AG20443 (cell line): ENCODE data around the gene ZSCAN21.

ENCODE experiments used
- DNase-seq: peaks from one replicate; pipeline ENCODE4 v3.0.0; 2012; ENCODE audit warnings: low spot score, mixed read lengths

Gene ZSCAN21

GRCh38 chr7:100099452-100099851, 49.9 kb downstream of the ZSCAN21 start:
- no peak for DNase-seq

GRCh38 chr7:100100420-100101015, 50.9 kb downstream of the ZSCAN21 start:
- DNase-seq = peak; percentile 95

- DNase-seq = peak; percentile 97
These were observed 51.7 kb downstream of the ZSCAN21 start, which contains the start of the genes AP4M1 and MCM7 for GRCh38 chr7:100101016-100101862. Gene AP4M1 (plus strand): TSS chr7:100101643. CDS start chr7:100101715, 72 bp downstream. Gene MCM7 (minus strand): TSS chr7:100101397. CDS start chr7:100101294, 103 bp downstream.

GRCh38 chr7:100102950-100103840, 53.6 kb downstream of the ZSCAN21 start:
- peak; percentile 58 for DNase-seq

GRCh38 chr7:100105534-100105933, 56.0 kb downstream of the ZSCAN21 start:
- DNase-seq = no peak

- DNase-seq = no peak
These were observed 57.1 kb downstream of the ZSCAN21 start for GRCh38 chr7:100106633-100107032.

- no peak for DNase-seq
These were observed 57.7 kb downstream of the ZSCAN21 start for GRCh38 chr7:100107125-100107737.

- DNase-seq = no peak
These were observed 58.3 kb downstream of the ZSCAN21 start for GRCh38 chr7:100107890-100108289.

GRCh38 chr7:100109521-100110163, 60.1 kb downstream of the ZSCAN21 start:
- no peak for DNase-seq

GRCh38 chr7:100111156-100111555, 61.6 kb downstream of the ZSCAN21 start:
- no peak for DNase-seq

- DNase-seq = no peak
These were observed 62.3 kb downstream of the ZSCAN21 start for GRCh38 chr7:100111914-100112313.
